ENCODE results near the gene MYH11.
A peak's percentile ranks its signal among the peaks of the same experiment; 100 is the strongest.
"Not testable (repeated sequence)": the region's sequence is repeated elsewhere in the genome, so short reads cannot be mapped to it uniquely, and the experiment has no call there.

MYH11 gene

GRCh38 chr16:15665107-15665506 lies 191.7 kb downstream of the MYH11 start:
- no peak overlapping the region for H3K27ac Mint-ChIP-seq
- DNase-seq (ENCODE audit: low spot score in 2 of 2), result no peak
- H3K4me3 Mint-ChIP-seq, result no peak overlapping the region
- H3K9me3 Mint-ChIP-seq, result no peaks in the 10 kb centered on the region
- peaks cover 100% of the 10 kb centered on the region for H3K36me3 Mint-ChIP-seq
- no peak for ATAC-seq
- peaks cover 25% of the 10 kb centered on the region for H3K4me1 Mint-ChIP-seq

DNA sequence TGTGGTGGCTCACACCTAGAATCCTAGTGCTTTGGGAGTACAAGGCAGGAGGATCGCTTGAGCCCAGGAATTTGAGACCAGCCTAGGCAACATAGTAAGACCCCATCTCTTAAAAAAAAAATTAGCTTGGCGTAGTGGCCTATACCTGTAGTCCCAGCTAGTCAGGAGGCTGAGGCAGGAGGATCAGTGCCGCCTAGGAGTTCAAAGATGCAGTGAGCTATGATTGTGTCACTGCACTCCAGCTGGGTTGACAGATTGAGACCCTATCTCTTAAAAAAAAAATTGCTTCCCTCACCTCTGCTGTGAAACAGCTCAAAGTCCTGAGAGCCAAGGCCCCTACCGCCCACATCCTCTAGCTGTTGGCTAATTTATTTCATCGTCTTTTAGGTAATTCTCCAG lies 196.6 kb downstream of the MYH11 start:
- peaks cover 51% of the 10 kb centered on the region for H3K4me1 Mint-ChIP-seq
- H3K36me3 Mint-ChIP-seq, result peaks cover 76% of the 10 kb centered on the region
- no peak overlapping the region for H3K4me3 Mint-ChIP-seq
- peak overlapping the region; percentile 86 for H3K27ac Mint-ChIP-seq
- H3K9me3 Mint-ChIP-seq, result no peaks in the 10 kb centered on the region
- ATAC-seq (no peak), DNase-seq (ENCODE audit: low spot score in 2 of 2) (no peak)

DNA sequence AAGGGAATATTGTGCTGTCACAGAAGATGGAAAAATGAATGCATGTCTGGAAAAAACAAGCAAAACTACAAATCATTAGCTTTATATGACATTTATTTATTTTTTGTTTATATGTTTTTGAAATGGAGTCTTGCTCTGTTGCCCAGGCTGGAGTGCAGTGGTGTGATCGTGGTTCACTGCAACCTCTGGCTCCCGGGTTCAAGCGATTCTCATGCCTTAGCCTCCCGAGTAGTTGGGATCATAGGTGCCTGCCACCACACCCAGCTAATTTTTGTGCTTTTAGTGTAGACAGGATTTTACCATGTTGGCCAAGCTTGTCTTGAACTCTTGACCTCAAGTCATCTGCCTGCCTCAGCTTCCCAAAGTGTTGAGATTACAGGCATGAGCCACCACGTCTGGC lies 198.3 kb downstream of the MYH11 start:
- H3K36me3 Mint-ChIP-seq, result peaks cover 76% of the 10 kb centered on the region
- DNase-seq (ENCODE audit: low spot score in 2 of 2), result no peak
- ATAC-seq, result no peak
- peak overlapping the region; percentile 86 for H3K27ac Mint-ChIP-seq
- no peaks in the 10 kb centered on the region for H3K9me3 Mint-ChIP-seq
- peaks cover 54% of the 10 kb centered on the region for H3K4me1 Mint-ChIP-seq
- peak overlapping the region; percentile 24 for H3K4me3 Mint-ChIP-seq

- DNase-seq (ENCODE audit: low spot score in 2 of 2) (no peak), ATAC-seq (peak; percentile 36)
- Mint-ChIP-seq H3K9me3 (no peaks in the 10 kb centered on the region), H3K4me1 (peaks cover 50% of the 10 kb centered on the region), H3K4me3 (peak overlapping the region; percentile 24), H3K27ac (peak overlapping the region; percentile 86), H3K36me3 (peaks cover 76% of the 10 kb centered on the region)
Observed at GRCh38 chr16:15658149-15658548, 198.7 kb downstream of the MYH11 start.

- Mint-ChIP-seq H3K4me1 (peaks cover 39% of the 10 kb centered on the region), H3K36me3 (peaks cover 75% of the 10 kb centered on the region)
- H3K27ac Mint-ChIP-seq; H3K4me3 Mint-ChIP-seq; DNase-seq (ENCODE audit: low spot score in 2 of 2); H3K9me3 Mint-ChIP-seq; ATAC-seq: not testable (repeated sequence)
Observed at GRCh38 chr16:15655561-15655960, 201.3 kb downstream of the MYH11 start.

DNA sequence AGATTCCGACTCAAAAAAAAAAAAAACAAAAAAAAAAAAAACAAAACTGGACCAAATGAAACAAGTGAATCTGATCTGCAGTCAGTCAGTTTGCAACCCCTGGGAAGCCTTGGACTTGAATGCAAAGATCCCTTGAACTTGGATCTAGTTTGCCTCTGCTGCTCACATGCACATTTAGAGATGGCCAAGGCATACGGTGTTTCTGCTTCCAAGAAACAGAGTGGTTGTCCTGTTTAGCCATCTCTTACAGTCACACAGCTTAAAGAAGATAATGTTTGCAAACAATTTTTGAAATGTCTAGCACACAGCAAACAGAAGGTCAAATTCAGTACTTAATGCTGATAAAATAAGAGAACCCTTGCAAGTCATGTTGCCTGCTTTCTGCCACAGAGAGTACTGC lies 202.2 kb downstream of the MYH11 start:
- Mint-ChIP-seq H3K27ac (no peak overlapping the region), H3K4me1 (peaks cover 36% of the 10 kb centered on the region), H3K36me3 (peaks cover 75% of the 10 kb centered on the region), H3K9me3 (no peaks in the 10 kb centered on the region), H3K4me3 (no peak overlapping the region)
- ATAC-seq (no peak), DNase-seq (ENCODE audit: low spot score in 2 of 2) (no peak)

DNA sequence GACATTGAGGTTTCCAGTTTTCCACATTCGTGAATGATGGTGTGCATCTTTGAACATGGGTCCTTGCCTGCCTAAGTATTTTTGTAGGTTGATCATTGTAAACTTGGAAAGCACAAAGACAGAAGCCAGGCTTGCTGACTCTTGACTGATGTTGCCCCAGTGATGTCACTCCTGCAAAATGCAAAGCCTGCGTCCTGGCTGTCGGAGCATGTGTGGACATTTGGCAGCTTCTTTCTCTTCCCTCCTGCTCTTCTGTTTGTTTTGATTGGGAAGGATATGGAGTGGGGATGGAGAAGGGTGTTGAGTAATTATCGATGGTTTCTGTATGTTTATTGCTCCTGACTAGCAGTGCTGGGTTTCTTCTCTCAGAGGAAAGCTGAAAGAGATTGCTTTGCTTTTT lies 203.6 kb downstream of the MYH11 start:
- Mint-ChIP-seq H3K4me1 (peaks cover 28% of the 10 kb centered on the region), H3K9me3 (no peaks in the 10 kb centered on the region), H3K36me3 (peaks cover 74% of the 10 kb centered on the region), H3K27ac (no peak overlapping the region), H3K4me3 (no peak overlapping the region)
- ATAC-seq (no peak), DNase-seq (ENCODE audit: low spot score in 2 of 2) (no peak)

All from stimulated activated effector memory CD8-positive, alpha-beta T cell treated with anti-CD3 and anti-CD28 coated beads, Interleukin-12 subunit alpha, Interleukin-12 subunit beta, amount 100 ng/mL, for 72 hours (primary cell).